K562 (cell line): Measurements from ENCODE around the gene CLEC2L. TPM values are rescaled to one million over a fixed set of nuclear protein-coding genes. Genes with fewer than 3 reads are reported as not detected.

Experiments
- BRF1 ChIP-seq: IDR thresholded peaks from 3 replicates; pipeline ENCODE4 v1.6.1; 2011; ENCODE audit warnings: borderline replicate concordance, mild to moderate bottlenecking; ENCODE audit not compliant: insufficient read length; ENCODE audit errors: extremely low read depth
- CBFB ChIP-seq: sonication (generic); formaldehyde crosslinking; IDR thresholded peaks from 2 replicates; pipeline ENCODE4 v1.4.0; 2020; ENCODE audit warnings: mild to moderate bottlenecking, missing genetic modification reagents
- CEBPB ChIP-seq: fragments of 450-650 bp; IDR thresholded peaks from 2 replicates; pipeline ENCODE4 v1.6.1; 2016; ENCODE audit warnings: missing genetic modification characterization, missing compliant biosample characterization
- CEBPG ChIP-seq, 3 experiments: fragments of 200-800 bp in 1 of 3; sonication (Bioruptor generic) in 1 of 3; sonication (generic) in 1 of 3; formaldehyde crosslinking in 1 of 3; IDR thresholded peaks in 2 of 3; conservative IDR thresholded peaks in 1 of 3; 2 replicates each; pipeline versions ENCODE4 v1.6.1 to v1.8.0; 2016 to 2022; ENCODE audit warnings: missing compliant biosample characterization in 2 of 3, missing genetic modification characterization in 2 of 3, mild to moderate bottlenecking in 1 of 3, missing genetic modification reagents in 1 of 3
- FOXA3 ChIP-seq, 2 experiments: fragments of 450-650 bp in 1 of 2; sonication (generic) in 1 of 2; formaldehyde crosslinking; IDR thresholded peaks in 1 of 2; conservative IDR thresholded peaks in 1 of 2; 2 replicates each; pipeline versions ENCODE4 v1.4.0 to v1.8.0; 2020 to 2022; ENCODE audit warnings: mild to moderate bottlenecking in 2 of 2, missing genetic modification reagents in 1 of 2
- ILK ChIP-seq: fragments of 450-650 bp; IDR thresholded peaks from 2 replicates; pipeline ENCODE4 v1.6.1; 2016; ENCODE audit warnings: missing genetic modification characterization, low read depth, mild to moderate bottlenecking, missing compliant biosample characterization, moderate library complexity, borderline replicate concordance
- IRF2 ChIP-seq: sonication (generic); formaldehyde crosslinking; IDR thresholded peaks from 2 replicates; pipeline ENCODE4 v1.8.1; 2022; ENCODE audit warnings: mild to moderate bottlenecking, missing genetic modification reagents
- JUN ChIP-seq, 2 experiments: sonication (generic) in 1 of 2; formaldehyde crosslinking in 1 of 2; IDR thresholded peaks; 2 replicates each; pipeline versions ENCODE4 v1.6.1 to v1.8.0; 2012 to 2022; ENCODE audit warnings: borderline replicate concordance in 2 of 2, mild to moderate bottlenecking in 2 of 2, improper control_type of control experiment in 1 of 2, low read depth in 1 of 2, low read length in 1 of 2, missing genetic modification reagents in 1 of 2
- MTA2 ChIP-seq: fragments of 450-650 bp; IDR thresholded peaks from 2 replicates; pipeline ENCODE4 v1.6.1; 2016; ENCODE audit warnings: low read depth
- NCOA4 ChIP-seq: fragments of 450-650 bp; IDR thresholded peaks from 2 replicates; pipeline ENCODE4 v1.6.1; 2018; ENCODE audit warnings: mild to moderate bottlenecking; ENCODE audit not compliant: partially characterized antibody
- NFE2L1 ChIP-seq: fragments of 450-650 bp; IDR thresholded peaks from 2 replicates; pipeline ENCODE4 v1.6.1; 2016; ENCODE audit warnings: missing genetic modification characterization, low read depth, mild to moderate bottlenecking, missing compliant biosample characterization, moderate library complexity, borderline replicate concordance
- PHF8 ChIP-seq: fragments of 200-600 bp; sonication (generic); IDR thresholded peaks from 2 replicates; pipeline ENCODE4 v1.6.1; 2012; ENCODE audit warnings: mixed run types, mild to moderate bottlenecking, inconsistent platforms, low read length, moderate library complexity, borderline replicate concordance
- PRPF4 ChIP-seq: fragments of 200-400 bp; formaldehyde crosslinking; IDR thresholded peaks from one replicate; pipeline ENCODE4 v1.6.1; 2017; ENCODE audit warnings: low read length, low read depth, mild to moderate bottlenecking; ENCODE audit not compliant: insufficient read depth, poor library complexity, severe bottlenecking
- RBBP5 ChIP-seq: fragments of 200-600 bp; sonication (generic); IDR thresholded peaks from 2 replicates; pipeline ENCODE4 v1.6.1; 2012; ENCODE audit warnings: borderline replicate concordance, mild to moderate bottlenecking, low read length, control low read depth, inconsistent platforms; ENCODE audit not compliant: insufficient read depth, poor library complexity, severe bottlenecking
- RFX7 ChIP-seq: fragments of 250-450 bp; sonication (Bioruptor Pico); IDR thresholded peaks from 2 replicates; pipeline ENCODE4 v1.5.1; 2021; ENCODE audit warnings: mild to moderate bottlenecking
- ZNF354B ChIP-seq: fragments of 250-450 bp; sonication (Bioruptor Pico); IDR thresholded peaks from 2 replicates; pipeline ENCODE4 v1.4.0; 2020
- polyA plus RNA-seq, 8 experiments: library from polyadenylated mRNA; depleted of rRNA in 4 of 8; stranded (reverse) in 5 of 8; unstranded in 3 of 8; fragments of >200 nt; fragmentation: Nextera tagmentation in 2 of 8; fragmentation: Illumina TruSeq in 1 of 8; extraction: Ambion mirVana in 2 of 8; extraction: Trizol in 1 of 8; gene quantifications; 2 replicates each; pipeline versions ENCODE4 v1.2.1 to v1.2.3, GENCODE V29; 2011 to 2014; ENCODE audit warnings: inconsistent platforms in 1 of 8, missing spikeins in 1 of 8
- total RNA-seq, 7 experiments: library from RNA; depleted of rRNA in 6 of 7; stranded (reverse); fragments of >200 nt in 6 of 7; fragmentation: Illumina TruSeq in 2 of 7; extraction: Trizol in 2 of 7; gene quantifications; 2 replicates each; pipeline versions ENCODE4 v1.2.1 to v1.2.3, GENCODE V29; 2011 to 2021; ENCODE audit warnings: low replicate concordance in 1 of 7
- TF ChIP-seq, protein P1 (sequence below): fragments of 450-650 bp; formaldehyde crosslinking; IDR thresholded peaks from 2 replicates; pipeline ENCODE4 v1.4.0; 2022; ENCODE audit warnings: mild to moderate bottlenecking, moderate library complexity
- TF ChIP-seq, protein P2 (sequence below): sonication (generic); formaldehyde crosslinking; IDR thresholded peaks from 2 replicates; pipeline ENCODE4 v1.8.1; 2023; ENCODE audit warnings: mild to moderate bottlenecking, missing genetic modification reagents
- TF ChIP-seq, protein P3 (sequence below): sonication (generic); formaldehyde crosslinking; IDR thresholded peaks from 2 replicates; pipeline ENCODE4 v1.8.0; 2022; ENCODE audit warnings: missing genetic modification reagents, mild to moderate bottlenecking, borderline replicate concordance

CLEC2L gene
- total and polyA plus RNA-seq, 9 of the 15 experiments (the other 6 are each of a cell fraction or from before 2014, with no cell fraction given), result 0.84 to 5.5 (median 1.8) TPM

DNA sequence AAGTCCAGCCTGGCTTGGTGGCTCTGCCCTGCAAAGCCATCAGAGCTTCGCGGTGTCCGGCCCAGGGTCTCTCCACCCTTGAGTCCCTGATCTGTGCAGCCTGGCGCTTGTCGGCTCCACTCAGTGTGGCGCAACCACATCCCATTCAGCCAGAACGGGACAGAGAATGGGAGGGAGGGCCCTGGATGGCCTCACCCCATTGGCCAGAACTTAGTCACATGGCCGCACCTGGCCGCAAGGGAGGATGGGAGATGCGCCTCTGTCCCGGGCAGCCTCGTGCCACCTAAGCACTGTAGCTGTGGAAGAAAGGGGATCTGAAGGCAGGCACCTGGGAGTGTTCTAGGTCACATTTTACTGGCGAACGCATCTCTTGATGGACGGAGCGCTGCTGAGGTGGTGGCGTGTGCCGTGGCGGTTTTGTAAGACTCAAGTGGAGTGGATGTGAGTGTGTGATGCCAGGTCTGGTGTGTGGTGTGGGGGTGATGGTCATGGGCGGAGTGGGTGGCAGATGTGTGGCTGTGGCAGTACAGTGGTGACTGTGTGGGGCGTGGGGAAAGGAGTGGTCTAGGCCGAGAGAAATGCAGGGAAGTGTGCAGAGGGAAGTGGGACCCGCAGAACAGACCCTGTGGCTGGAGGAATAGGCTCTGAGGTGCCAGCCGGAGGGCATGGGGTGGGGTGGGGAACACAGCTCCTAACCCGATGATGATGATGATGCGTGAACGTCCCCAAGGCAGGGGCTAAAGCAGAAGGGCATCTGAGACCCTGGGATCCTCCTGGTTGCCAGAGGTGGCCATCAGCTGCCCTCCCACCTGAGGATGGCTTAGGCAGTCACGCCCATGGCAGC lies 19.0 kb downstream of the CLEC2L start (continued):
- TF ChIP-seq JUN (IDR thresholded peaks at IDR 0.05; ENCODE audit: borderline replicate concordance, low read depth, low read length) (no peak), JUN (CRISPR knock-in tag; IDR thresholded peaks at IDR 0.05; ENCODE audit: borderline replicate concordance) (no peak), CEBPG (CRISPR knock-in tag; IDR thresholded peaks at IDR 0.05) (peak; percentile 93), CEBPG (tag; conservative IDR thresholded peaks at IDR 0.05 in 1 of 2, IDR thresholded peaks at IDR 0.05 in 1 of 2) (peak; percentile 69 to 73; a peak in 3 of 4 replicates), FOXA3 (CRISPR knock-in tag; conservative IDR thresholded peaks at IDR 0.05 in 1 of 2, IDR thresholded peaks at IDR 0.05 in 1 of 2) (no peak), ILK (tag) (no peak), NCOA4 (no peak), PHF8 (peak; percentile 94; the same call in 1 of the 2 replicates), IRF2 (CRISPR knock-in tag) (peak; percentile 63; the same call in 1 of the 2 replicates), RFX7 (CRISPR knock-in tag) (no peak), PRPF4 (no peak), MTA2 (no peak), CEBPB (tag) (peak; percentile 94), BRF1 (no peak), NFE2L1 (no peak), RBBP5 (peak; percentile 57), CBFB (CRISPR knock-in tag) (0 out of 2 replicates have a peak, but pooled peaks have one; percentile 76), ZNF354B (no peak)
- TF ChIP-seq, protein P1, sequence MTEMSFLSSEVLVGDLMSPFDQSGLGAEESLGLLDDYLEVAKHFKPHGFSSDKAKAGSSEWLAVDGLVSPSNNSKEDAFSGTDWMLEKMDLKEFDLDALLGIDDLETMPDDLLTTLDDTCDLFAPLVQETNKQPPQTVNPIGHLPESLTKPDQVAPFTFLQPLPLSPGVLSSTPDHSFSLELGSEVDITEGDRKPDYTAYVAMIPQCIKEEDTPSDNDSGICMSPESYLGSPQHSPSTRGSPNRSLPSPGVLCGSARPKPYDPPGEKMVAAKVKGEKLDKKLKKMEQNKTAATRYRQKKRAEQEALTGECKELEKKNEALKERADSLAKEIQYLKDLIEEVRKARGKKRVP (CRISPR knock-in tag), result no peak
- TF ChIP-seq, protein P2, sequence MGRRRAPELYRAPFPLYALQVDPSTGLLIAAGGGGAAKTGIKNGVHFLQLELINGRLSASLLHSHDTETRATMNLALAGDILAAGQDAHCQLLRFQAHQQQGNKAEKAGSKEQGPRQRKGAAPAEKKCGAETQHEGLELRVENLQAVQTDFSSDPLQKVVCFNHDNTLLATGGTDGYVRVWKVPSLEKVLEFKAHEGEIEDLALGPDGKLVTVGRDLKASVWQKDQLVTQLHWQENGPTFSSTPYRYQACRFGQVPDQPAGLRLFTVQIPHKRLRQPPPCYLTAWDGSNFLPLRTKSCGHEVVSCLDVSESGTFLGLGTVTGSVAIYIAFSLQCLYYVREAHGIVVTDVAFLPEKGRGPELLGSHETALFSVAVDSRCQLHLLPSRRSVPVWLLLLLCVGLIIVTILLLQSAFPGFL (CRISPR knock-in tag), result no peak
- TF ChIP-seq, protein P3, sequence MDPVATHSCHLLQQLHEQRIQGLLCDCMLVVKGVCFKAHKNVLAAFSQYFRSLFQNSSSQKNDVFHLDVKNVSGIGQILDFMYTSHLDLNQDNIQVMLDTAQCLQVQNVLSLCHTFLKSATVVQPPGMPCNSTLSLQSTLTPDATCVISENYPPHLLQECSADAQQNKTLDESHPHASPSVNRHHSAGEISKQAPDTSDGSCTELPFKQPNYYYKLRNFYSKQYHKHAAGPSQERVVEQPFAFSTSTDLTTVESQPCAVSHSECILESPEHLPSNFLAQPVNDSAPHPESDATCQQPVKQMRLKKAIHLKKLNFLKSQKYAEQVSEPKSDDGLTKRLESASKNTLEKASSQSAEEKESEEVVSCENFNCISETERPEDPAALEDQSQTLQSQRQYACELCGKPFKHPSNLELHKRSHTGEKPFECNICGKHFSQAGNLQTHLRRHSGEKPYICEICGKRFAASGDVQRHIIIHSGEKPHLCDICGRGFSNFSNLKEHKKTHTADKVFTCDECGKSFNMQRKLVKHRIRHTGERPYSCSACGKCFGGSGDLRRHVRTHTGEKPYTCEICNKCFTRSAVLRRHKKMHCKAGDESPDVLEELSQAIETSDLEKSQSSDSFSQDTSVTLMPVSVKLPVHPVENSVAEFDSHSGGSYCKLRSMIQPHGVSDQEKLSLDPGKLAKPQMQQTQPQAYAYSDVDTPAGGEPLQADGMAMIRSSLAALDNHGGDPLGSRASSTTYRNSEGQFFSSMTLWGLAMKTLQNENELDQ (CRISPR knock-in tag), result no peak
